ENCODE data around the gene SLC6A18.
"Not testable (repeated sequence)": the region's sequence is repeated elsewhere in the genome, so short reads cannot be mapped to it uniquely, and the experiment has no call there.

SLC6A18 gene

GRCh38 chr5:1267464-1267863 is 42.3 kb downstream of the SLC6A18 start:
- not testable (repeated sequence) for DNase-seq (ENCODE audit: extremely low spot score, insufficient read length, low read depth); FAIRE-seq

GRCh38 chr5:1268056-1268455 is 42.9 kb downstream of the SLC6A18 start:
- no peak for FAIRE-seq
- no peak for DNase-seq (ENCODE audit: extremely low spot score, insufficient read length, low read depth)

- no peak for DNase-seq (ENCODE audit: extremely low spot score, insufficient read length, low read depth)
- FAIRE-seq, result no peak
Measured at GRCh38 chr5:1268666-1269065, 43.5 kb downstream of the SLC6A18 start.

GRCh38 chr5:1270426-1270825 is 45.2 kb downstream of the SLC6A18 start:
- FAIRE-seq (no peak), DNase-seq (ENCODE audit: extremely low spot score, insufficient read length, low read depth) (no peak)

- DNase-seq (ENCODE audit: extremely low spot score, insufficient read length, low read depth), result no peak
- FAIRE-seq, result no peak
Measured at GRCh38 chr5:1270933-1271914, 46.0 kb downstream of the SLC6A18 start.

- DNase-seq (ENCODE audit: extremely low spot score, insufficient read length, low read depth) (no peak), FAIRE-seq (no peak)
Measured at GRCh38 chr5:1272201-1272600, 47.0 kb downstream of the SLC6A18 start.

GRCh38 chr5:1273745-1274144 is 48.6 kb downstream of the SLC6A18 start:
- DNase-seq (ENCODE audit: extremely low spot score, insufficient read length, low read depth) (no peak), FAIRE-seq (no peak)

- DNase-seq (ENCODE audit: extremely low spot score, insufficient read length, low read depth) (no peak), FAIRE-seq (no peak)
Measured at GRCh38 chr5:1274471-1274870, 49.3 kb downstream of the SLC6A18 start.

GRCh38 chr5:1275397-1276391 is 50.5 kb downstream of the SLC6A18 start:
- not testable (repeated sequence) for FAIRE-seq

GRCh38 chr5:1276930-1277329 is 51.7 kb downstream of the SLC6A18 start:
- FAIRE-seq, result no peak

More at GRCh38 chr5:1275397-1276391, 50.5 kb downstream of the SLC6A18 start:
- DNase-seq (ENCODE audit: extremely low spot score, insufficient read length, low read depth), result not testable (repeated sequence)

GRCh38 chr5:1277331-1277730 is 52.1 kb downstream of the SLC6A18 start:
- no peak for FAIRE-seq

More at GRCh38 chr5:1276930-1277329, 51.7 kb downstream of the SLC6A18 start:
- no peak for DNase-seq (ENCODE audit: extremely low spot score, insufficient read length, low read depth)

GRCh38 chr5:1277781-1278180 is 52.6 kb downstream of the SLC6A18 start:
- DNase-seq (ENCODE audit: extremely low spot score, insufficient read length, low read depth) (no peak), FAIRE-seq (no peak)

More at GRCh38 chr5:1277331-1277730, 52.1 kb downstream of the SLC6A18 start:
- DNase-seq (ENCODE audit: extremely low spot score, insufficient read length, low read depth), result no peak

GRCh38 chr5:1278216-1278615 is 53.0 kb downstream of the SLC6A18 start:
- FAIRE-seq, result no peak
- no peak for DNase-seq (ENCODE audit: extremely low spot score, insufficient read length, low read depth)

GRCh38 chr5:1278656-1279442 is 53.7 kb downstream of the SLC6A18 start:
- no peak for FAIRE-seq

GRCh38 chr5:1279443-1280151 is 54.4 kb downstream of the SLC6A18 start:
- no peak for DNase-seq (ENCODE audit: extremely low spot score, insufficient read length, low read depth)
- no peak for FAIRE-seq

More at GRCh38 chr5:1278656-1279442, 53.7 kb downstream of the SLC6A18 start:
- no peak for DNase-seq (ENCODE audit: extremely low spot score, insufficient read length, low read depth)

- FAIRE-seq (no peak), DNase-seq (ENCODE audit: extremely low spot score, insufficient read length, low read depth) (no peak)
Measured at GRCh38 chr5:1280177-1281037, 55.2 kb downstream of the SLC6A18 start.

GRCh38 chr5:1281038-1281882 is 56.1 kb downstream of the SLC6A18 start:
- no peak for DNase-seq (ENCODE audit: extremely low spot score, insufficient read length, low read depth)
- no peak for FAIRE-seq
